Measurements from ENCODE around the gene PFN3. TPM values are rescaled to one million over a fixed set of nuclear protein-coding genes. Genes with fewer than 3 reads are reported as not detected.
A peak's percentile ranks its signal among the peaks of the same experiment; 100 is the strongest.

PFN3 gene
- total RNA-seq, 2 experiments from 2014 or later, result not detected

- Mint-ChIP-seq H3K4me3 (peak overlapping the region; percentile 87), H3K4me1 (ENCODE audit: low read depth) (peaks cover 23% of the 10 kb centered on the region), H3K27ac (peak overlapping the region; percentile 72), H3K27me3 (no peaks in the 10 kb centered on the region), H3K9me3 (no peaks in the 10 kb centered on the region), H3K36me3 (ENCODE audit: low read depth) (no peaks in the 10 kb centered on the region)
- peaks cover 41% of the 10 kb centered on the region for H3K4me1 ChIP-seq (ENCODE audit: insufficient read depth, low read length)
- no peaks in the 10 kb centered on the region for H3K36me3 ChIP-seq (ENCODE audit: insufficient read depth, low read length)
- POLR2A ChIA-PET, result interaction anchor here (0.9 to 11.0 kb wide), 19 partner anchors 12 to 95 kb away, joined by 3 to 435 read pairs (median 5); partner anchors contain the start of genes GRK6, LMAN2, PDLIM7 and PRR7
- no peak overlapping the region for H3K27ac ChIP-seq (ENCODE audit: low read depth in 1 of 2, low read length in 2 of 2)
- no peaks in the 10 kb centered on the region for H3K9me3 ChIP-seq (ENCODE audit: control insufficient read depth in 1 of 2, insufficient read depth in 1 of 2, low read length in 2 of 2)
- peak; percentile 52 to 89 (median 70) for DNase-seq
- TF ChIP-seq, protein P1, sequence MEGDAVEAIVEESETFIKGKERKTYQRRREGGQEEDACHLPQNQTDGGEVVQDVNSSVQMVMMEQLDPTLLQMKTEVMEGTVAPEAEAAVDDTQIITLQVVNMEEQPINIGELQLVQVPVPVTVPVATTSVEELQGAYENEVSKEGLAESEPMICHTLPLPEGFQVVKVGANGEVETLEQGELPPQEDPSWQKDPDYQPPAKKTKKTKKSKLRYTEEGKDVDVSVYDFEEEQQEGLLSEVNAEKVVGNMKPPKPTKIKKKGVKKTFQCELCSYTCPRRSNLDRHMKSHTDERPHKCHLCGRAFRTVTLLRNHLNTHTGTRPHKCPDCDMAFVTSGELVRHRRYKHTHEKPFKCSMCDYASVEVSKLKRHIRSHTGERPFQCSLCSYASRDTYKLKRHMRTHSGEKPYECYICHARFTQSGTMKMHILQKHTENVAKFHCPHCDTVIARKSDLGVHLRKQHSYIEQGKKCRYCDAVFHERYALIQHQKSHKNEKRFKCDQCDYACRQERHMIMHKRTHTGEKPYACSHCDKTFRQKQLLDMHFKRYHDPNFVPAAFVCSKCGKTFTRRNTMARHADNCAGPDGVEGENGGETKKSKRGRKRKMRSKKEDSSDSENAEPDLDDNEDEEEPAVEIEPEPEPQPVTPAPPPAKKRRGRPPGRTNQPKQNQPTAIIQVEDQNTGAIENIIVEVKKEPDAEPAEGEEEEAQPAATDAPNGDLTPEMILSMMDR (IDR thresholded peaks at IDR 0.05), result peak; percentile 61
- peak overlapping the region; percentile 59 for H3K4me3 ChIP-seq (ENCODE audit: low read length)
- ATAC-seq (ENCODE audit: poor library complexity), result peak; percentile 68
- peaks cover 0 to 2% of the 10 kb centered on the region in 2 experiments for H3K27me3 ChIP-seq (ENCODE audit: control insufficient read depth in 1 of 2, insufficient read depth in 2 of 2, low read length in 2 of 2)
- CTCF ChIA-PET, result interaction anchor here (0.6 to 9.7 kb wide), 21 partner anchors 8 to 730 kb away, joined by 3 to 352 read pairs (median 11); partner anchors contain the start of genes GRK6, LMAN2, PRR7 and RGS14
- intact Hi-C loops (cut with DNase I, micrococcal nuclease), result loop anchor here (1.0 to 2.0 kb wide), 3 partner anchors 12 to 54 kb away; no protein-coding TSS in a partner anchor
Observed at GRCh38 chr5:177402271-177403043, 2.0 kb upstream of the PFN3 start.

GRCh38 chr5:177397875-177398390 lies 2.5 kb downstream of the PFN3 start:
- intact Hi-C loops (cut with DNase I, micrococcal nuclease), result loop anchor here in 1 of 2 experiments (10.0 kb wide), 1 partner anchor 667 kb away; no protein-coding TSS in a partner anchor
- no peaks in the 10 kb centered on the region for H3K36me3 Mint-ChIP-seq (ENCODE audit: low read depth)

DNA sequence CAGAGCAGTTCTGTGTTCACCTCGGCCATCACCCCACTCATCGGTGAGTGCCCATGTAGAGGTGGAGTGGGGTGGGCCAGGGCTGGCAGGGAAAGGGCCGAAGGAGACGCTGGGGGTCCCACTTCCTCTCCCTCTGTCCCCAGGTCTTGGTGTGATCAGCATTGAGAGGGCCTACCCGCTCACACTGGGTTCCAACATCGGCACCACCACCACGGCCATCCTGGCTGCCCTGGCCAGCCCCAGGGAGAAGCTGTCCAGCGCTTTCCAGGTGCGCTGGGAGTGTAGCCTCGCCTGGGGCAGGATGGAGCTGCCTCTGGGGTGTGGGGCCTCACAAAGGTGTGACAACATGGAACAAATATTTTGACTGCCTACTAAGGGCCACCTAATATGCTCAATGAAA lies 3.7 kb downstream of the PFN3 start:
- Mint-ChIP-seq H3K9me3 (no peaks in the 10 kb centered on the region), H3K27ac (no peak overlapping the region), H3K27me3 (no peaks in the 10 kb centered on the region), H3K36me3 (ENCODE audit: low read depth) (no peaks in the 10 kb centered on the region), H3K4me1 (ENCODE audit: low read depth) (no peaks in the 10 kb centered on the region), H3K4me3 (no peak overlapping the region)
- intact Hi-C loops (cut with DNase I, micrococcal nuclease), result loop anchor here in 1 of 2 experiments (10.0 kb wide), 1 partner anchor 668 kb away; no protein-coding TSS in a partner anchor
- TF ChIP-seq, protein P1 (IDR thresholded peaks at IDR 0.05), result no peak
- no peaks in the 10 kb centered on the region for H3K9me3 ChIP-seq (ENCODE audit: control insufficient read depth in 1 of 2, insufficient read depth in 1 of 2, low read length in 2 of 2)
- H3K27ac ChIP-seq (ENCODE audit: low read depth in 1 of 2, low read length in 2 of 2), result no peak overlapping the region
- POLR2A ChIA-PET, result no interaction called here
- H3K27me3 ChIP-seq (ENCODE audit: control insufficient read depth in 1 of 2, insufficient read depth in 2 of 2, low read length in 2 of 2), result no peaks in the 10 kb centered on the region
- no peak overlapping the region for H3K4me3 ChIP-seq (ENCODE audit: low read length)
- CTCF ChIA-PET, result no interaction called here
- H3K36me3 ChIP-seq (ENCODE audit: insufficient read depth, low read length), result no peaks in the 10 kb centered on the region
- ATAC-seq (ENCODE audit: poor library complexity) (no peak), DNase-seq (no peak)
- H3K4me1 ChIP-seq (ENCODE audit: insufficient read depth, low read length), result no peaks in the 10 kb centered on the region

More at GRCh38 chr5:177397875-177398390, 2.5 kb downstream of the PFN3 start:
- no peaks in the 10 kb centered on the region for H3K36me3 ChIP-seq (ENCODE audit: insufficient read depth, low read length)
- Mint-ChIP-seq H3K4me1 (ENCODE audit: low read depth) (peaks cover 9% of the 10 kb centered on the region), H3K4me3 (no peak overlapping the region), H3K9me3 (no peaks in the 10 kb centered on the region), H3K27me3 (no peaks in the 10 kb centered on the region), H3K27ac (no peak overlapping the region)
- TF ChIP-seq, protein P1 (IDR thresholded peaks at IDR 0.05), result no peak
- H3K27ac ChIP-seq (ENCODE audit: low read depth in 1 of 2, low read length in 2 of 2), result no peak overlapping the region
- H3K4me3 ChIP-seq (ENCODE audit: low read length), result no peak overlapping the region
- ATAC-seq (ENCODE audit: poor library complexity) (no peak), DNase-seq (no peak)
- H3K27me3 ChIP-seq (ENCODE audit: control insufficient read depth in 1 of 2, insufficient read depth in 2 of 2, low read length in 2 of 2), result no peaks in the 10 kb centered on the region
- H3K4me1 ChIP-seq (ENCODE audit: insufficient read depth, low read length), result peaks cover 9% of the 10 kb centered on the region
- ChIA-PET POLR2A (no interaction called here), CTCF (no interaction called here)
- H3K9me3 ChIP-seq (ENCODE audit: control insufficient read depth in 1 of 2, insufficient read depth in 1 of 2, low read length in 2 of 2), result no peaks in the 10 kb centered on the region

Measured in CD4-positive, alpha-beta T cell (primary cell).